ENCODE results near the gene SCN11A. TPM values are rescaled to one million over a fixed set of nuclear protein-coding genes. Genes with fewer than 3 reads are reported as not detected.

SCN11A gene
- total RNA-seq, result 1.6 to 1.9 TPM (median 1.6 TPM) in 3 replicates

DNA sequence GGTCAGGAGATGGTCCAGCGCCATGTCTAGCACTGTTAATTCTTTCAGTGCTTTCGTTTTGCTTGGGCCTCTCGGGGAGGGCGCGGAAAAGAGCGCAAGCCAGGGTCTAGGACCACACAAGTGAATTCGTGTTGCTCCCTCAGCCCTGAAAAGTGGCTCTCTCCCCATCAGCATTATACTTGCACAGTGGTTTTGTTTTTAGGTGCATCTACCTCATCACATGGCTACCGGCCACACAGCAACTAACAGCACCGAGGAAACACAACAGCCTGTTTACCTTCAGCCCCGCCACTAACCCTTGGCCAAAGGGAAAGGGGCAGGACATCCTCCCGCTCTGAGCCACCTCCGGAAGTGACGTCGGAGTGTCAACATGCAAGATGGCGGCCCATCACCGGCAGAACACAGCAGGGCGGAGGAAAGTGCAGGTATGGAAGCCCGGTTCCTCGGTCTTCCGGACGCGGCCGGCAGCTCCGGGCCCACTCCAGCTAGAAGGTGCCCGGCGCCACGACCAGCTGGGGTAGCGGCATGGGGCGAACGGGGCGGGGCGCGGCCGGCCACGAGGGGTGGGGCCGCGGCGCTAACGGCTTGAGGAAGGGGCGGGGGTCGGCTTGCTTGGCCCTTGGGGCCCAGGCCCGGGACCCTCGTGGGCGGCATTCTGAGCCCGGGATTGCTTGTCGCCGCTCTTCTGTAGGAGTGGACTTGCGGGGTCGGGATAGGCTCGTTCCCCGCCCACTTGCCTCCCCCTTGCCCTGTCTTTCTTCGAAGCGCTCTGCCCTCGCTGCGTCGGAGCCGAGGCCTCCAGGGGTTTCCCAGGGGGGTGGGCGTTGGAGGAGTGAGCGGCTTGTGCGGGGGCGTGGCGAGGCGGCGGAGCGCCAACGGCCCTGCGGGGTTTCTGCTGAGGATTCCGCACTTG is at the start of gene SCN11A, which contains the start of gene WDR48:
SCN11A (minus strand) TSS at position 296 of the 913 bp plus-strand sequence. CDS start 101,582 bp downstream, outside the sequence.
WDR48 (plus strand) TSS at position 368 of the 913 bp plus-strand sequence; CDS start at position 378, 10 bp downstream.
- Mint-ChIP-seq H3K27ac (peak within 1 kb of the TSS; percentile 97), H3K9me3 (no peaks in the 10 kb centered on the region), H3K4me3 (peak within 1 kb of the TSS; percentile 95), H3K36me3 (no peaks in the 10 kb centered on the region), H3K4me1 (peaks cover 18% of the 10 kb centered on the region), H3K27me3 (ENCODE audit: low read depth) (peaks cover 8% of the 10 kb centered on the region)
- TF ChIP-seq, protein P1, sequence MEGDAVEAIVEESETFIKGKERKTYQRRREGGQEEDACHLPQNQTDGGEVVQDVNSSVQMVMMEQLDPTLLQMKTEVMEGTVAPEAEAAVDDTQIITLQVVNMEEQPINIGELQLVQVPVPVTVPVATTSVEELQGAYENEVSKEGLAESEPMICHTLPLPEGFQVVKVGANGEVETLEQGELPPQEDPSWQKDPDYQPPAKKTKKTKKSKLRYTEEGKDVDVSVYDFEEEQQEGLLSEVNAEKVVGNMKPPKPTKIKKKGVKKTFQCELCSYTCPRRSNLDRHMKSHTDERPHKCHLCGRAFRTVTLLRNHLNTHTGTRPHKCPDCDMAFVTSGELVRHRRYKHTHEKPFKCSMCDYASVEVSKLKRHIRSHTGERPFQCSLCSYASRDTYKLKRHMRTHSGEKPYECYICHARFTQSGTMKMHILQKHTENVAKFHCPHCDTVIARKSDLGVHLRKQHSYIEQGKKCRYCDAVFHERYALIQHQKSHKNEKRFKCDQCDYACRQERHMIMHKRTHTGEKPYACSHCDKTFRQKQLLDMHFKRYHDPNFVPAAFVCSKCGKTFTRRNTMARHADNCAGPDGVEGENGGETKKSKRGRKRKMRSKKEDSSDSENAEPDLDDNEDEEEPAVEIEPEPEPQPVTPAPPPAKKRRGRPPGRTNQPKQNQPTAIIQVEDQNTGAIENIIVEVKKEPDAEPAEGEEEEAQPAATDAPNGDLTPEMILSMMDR (IDR thresholded peaks at IDR 0.05; ENCODE audit: unreplicated experiment), result no peak
- DNase-seq (ENCODE audit: low spot score in 2 of 2, unreplicated experiment in 2 of 2), result peak; percentile 83 to 89

DNA sequence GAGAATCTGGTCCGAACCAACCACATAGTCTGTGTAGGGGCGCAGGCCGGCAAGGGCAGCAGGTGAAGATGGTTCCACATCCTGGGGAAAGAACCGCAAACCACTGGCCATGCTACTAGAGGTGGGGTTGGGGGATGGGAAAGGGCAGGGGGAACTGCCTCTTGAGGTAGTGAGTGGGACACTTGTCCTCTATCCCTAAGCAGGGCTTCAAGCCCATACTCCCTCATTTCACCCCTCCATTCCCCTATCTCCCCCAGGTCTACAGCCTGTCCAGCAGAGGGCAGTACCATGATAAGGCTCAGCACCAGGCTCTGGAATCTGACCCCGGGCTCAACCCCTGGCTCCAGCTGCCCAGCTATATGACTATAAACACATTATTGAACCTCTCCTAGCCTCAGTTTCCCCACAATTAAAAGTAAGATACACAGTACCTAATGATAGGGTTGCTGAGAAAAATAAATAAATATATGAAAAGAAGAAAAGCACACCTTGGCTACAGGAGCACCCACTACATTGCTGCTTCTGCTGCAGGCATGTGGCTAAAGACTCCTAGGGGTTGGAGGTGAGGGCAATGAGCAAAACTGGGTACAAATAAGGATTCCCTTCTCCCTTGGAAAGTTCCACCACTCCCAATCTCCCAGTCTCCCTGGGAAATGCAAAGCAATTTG is 49.4 kb upstream of the SCN11A start:
- DNase-seq (ENCODE audit: low spot score in 2 of 2, unreplicated experiment in 2 of 2), result no peak
- TF ChIP-seq, protein P1 (IDR thresholded peaks at IDR 0.05; ENCODE audit: unreplicated experiment), result peak; percentile 22
- H3K36me3 Mint-ChIP-seq, result peaks cover 2% of the 10 kb centered on the region
- H3K4me1 Mint-ChIP-seq, result peaks cover 21% of the 10 kb centered on the region
- no peaks in the 10 kb centered on the region for H3K9me3 Mint-ChIP-seq
- no peaks in the 10 kb centered on the region for H3K27me3 Mint-ChIP-seq (ENCODE audit: low read depth)
- H3K27ac Mint-ChIP-seq, result no peak overlapping the region
- H3K4me3 Mint-ChIP-seq, result no peak overlapping the region

DNA sequence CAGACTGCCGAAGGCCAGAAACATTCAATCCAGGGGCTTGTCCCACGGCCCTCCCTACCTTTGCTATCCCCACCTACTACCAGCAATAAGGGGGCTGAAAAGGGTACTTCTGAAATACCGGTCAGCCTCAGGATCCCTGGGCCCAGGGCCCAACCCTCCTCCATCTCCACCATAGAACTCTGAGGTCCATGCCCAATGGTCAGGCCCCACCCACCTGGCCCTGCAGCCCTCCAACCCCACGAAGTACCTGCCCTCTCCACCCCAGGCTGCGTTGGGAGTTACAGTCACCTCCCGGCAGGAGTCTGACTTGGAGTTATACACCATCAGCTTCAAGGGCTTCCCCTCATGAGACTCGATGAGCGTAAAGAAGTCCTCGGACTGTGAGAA is 48.7 kb upstream of the SCN11A start:
- peak overlapping the region; percentile 34 for H3K27ac Mint-ChIP-seq
- H3K36me3 Mint-ChIP-seq, result peaks cover 5% of the 10 kb centered on the region
- no peaks in the 10 kb centered on the region for H3K27me3 Mint-ChIP-seq (ENCODE audit: low read depth)
- TF ChIP-seq, protein P1 (IDR thresholded peaks at IDR 0.05; ENCODE audit: unreplicated experiment), result no peak
- no peak for DNase-seq (ENCODE audit: low spot score in 2 of 2, unreplicated experiment in 2 of 2)
- no peak overlapping the region for H3K4me3 Mint-ChIP-seq
- no peaks in the 10 kb centered on the region for H3K9me3 Mint-ChIP-seq
- H3K4me1 Mint-ChIP-seq, result peaks cover 14% of the 10 kb centered on the region

DNA sequence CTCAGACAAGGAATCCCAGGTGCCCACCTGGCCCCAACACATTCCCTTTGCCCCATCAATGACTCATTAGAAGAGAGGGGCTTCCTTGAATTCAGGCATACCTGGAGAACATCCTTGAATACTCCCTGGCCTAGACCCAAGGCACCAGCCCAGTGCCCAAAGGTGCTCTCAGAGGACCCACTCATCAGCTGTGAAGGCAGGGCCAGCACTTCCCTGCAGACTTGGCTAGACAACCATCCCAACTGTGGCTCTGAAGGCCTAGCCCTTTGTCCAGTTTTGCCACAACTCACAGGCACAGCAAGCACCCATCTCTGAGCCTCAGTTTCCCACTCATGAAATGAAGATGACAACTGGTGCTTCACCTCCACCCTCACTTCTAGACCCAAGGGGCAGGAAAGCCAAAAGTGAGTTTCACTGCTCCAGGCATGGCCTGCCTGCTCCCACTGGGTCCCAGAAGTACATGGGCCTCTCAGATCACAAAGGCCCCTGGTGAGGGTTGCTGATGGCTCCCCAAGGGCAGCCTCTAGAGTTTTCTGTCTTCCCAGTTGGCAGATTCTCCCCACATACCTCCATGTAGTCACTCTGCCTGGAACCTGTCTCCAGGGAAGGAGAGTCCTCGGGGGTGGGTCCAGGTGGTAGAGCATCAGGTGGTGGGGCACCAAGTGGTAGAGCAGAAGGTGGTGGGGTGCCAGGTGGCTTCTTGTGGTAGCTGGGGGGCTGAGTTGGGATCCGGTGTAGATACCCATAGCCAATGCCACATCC is 48.2 kb upstream of the SCN11A start:
- no peaks in the 10 kb centered on the region for H3K27me3 Mint-ChIP-seq (ENCODE audit: low read depth)
- no peaks in the 10 kb centered on the region for H3K9me3 Mint-ChIP-seq
- DNase-seq (ENCODE audit: low spot score in 2 of 2, unreplicated experiment in 2 of 2), result no peak
- H3K4me1 Mint-ChIP-seq, result peaks cover 8% of the 10 kb centered on the region
- TF ChIP-seq, protein P1 (IDR thresholded peaks at IDR 0.05; ENCODE audit: unreplicated experiment), result no peak
- H3K4me3 Mint-ChIP-seq, result no peak overlapping the region
- peaks cover 10% of the 10 kb centered on the region for H3K36me3 Mint-ChIP-seq
- H3K27ac Mint-ChIP-seq, result no peak overlapping the region

DNA sequence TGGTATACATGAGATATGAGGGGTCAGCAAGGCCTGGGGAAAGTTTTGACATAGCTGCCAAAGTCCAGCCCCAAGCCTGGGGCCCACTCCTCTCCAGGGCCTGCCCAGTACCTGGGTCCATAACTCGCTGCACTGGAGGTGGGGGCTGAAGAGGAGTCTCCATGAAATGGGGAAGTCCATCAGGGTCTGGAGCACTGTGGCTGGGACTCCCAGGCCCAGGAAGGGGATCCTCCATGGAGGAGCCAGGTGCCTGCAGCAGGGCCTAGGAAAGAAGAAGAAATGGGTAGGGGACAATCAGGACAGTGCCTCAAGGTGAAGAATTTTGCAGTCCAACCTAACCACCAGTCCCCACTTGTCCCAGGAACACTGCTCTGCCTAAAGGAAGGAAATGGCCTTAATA is 47.5 kb upstream of the SCN11A start:
- H3K27me3 Mint-ChIP-seq (ENCODE audit: low read depth), result no peaks in the 10 kb centered on the region
- no peak overlapping the region for H3K4me3 Mint-ChIP-seq
- DNase-seq (ENCODE audit: low spot score in 2 of 2, unreplicated experiment in 2 of 2), result no peak
- TF ChIP-seq, protein P1 (IDR thresholded peaks at IDR 0.05; ENCODE audit: unreplicated experiment), result no peak
- no peak overlapping the region for H3K27ac Mint-ChIP-seq
- no peaks in the 10 kb centered on the region for H3K9me3 Mint-ChIP-seq
- peaks cover 14% of the 10 kb centered on the region for H3K36me3 Mint-ChIP-seq
- H3K4me1 Mint-ChIP-seq, result peaks cover 7% of the 10 kb centered on the region
